Measurements from ENCODE around the gene GUK1. TPM values are rescaled to one million over a fixed set of nuclear protein-coding genes. Genes with fewer than 3 reads are reported as not detected.

Gene GUK1
- total and polyA plus RNA-seq, 2 of the 8 experiments (the other 6 are each of a cell fraction or from before 2014, with no cell fraction given) = 68.5 to 183 TPM

- TF ChIP-seq E2F6 (IDR thresholded peaks at IDR 0.05) (no peak), SUZ12 (IDR thresholded peaks at IDR 0.05; ENCODE audit: low read length) (no peak), SRF (IDR thresholded peaks at IDR 0.05; ENCODE audit: low read depth, low read length) (no peak), CTBP2 (IDR thresholded peaks at IDR 0.05; ENCODE audit: borderline replicate concordance, insufficient read depth, insufficient read length, low read length) (no peak), KDM1A (IDR thresholded peaks at IDR 0.05; ENCODE audit: borderline replicate concordance, low read length) (no peak), EGR1 (IDR thresholded peaks at IDR 0.05; ENCODE audit: borderline replicate concordance, low read depth, low read length) (no peak)
These were observed 12.2 kb downstream of the GUK1 start (continued) for GRCh38 chr1:228152097-228152917.
